Thyroid gland (tissue), 4 donors: Measurements from ENCODE around the gene CDK19. TPM values are rescaled to one million over a fixed set of nuclear protein-coding genes. Genes with fewer than 3 reads are reported as not detected.
A peak's percentile ranks its signal among the peaks of the same experiment; 100 is the strongest.

Experiments
- DNase-seq, 2 donors: peaks; one replicate each; pipeline ENCODE4 v3.0.0-alpha.2; 2019
- H3K27ac ChIP-seq, 3 donors: fragments of 200-600 bp; sonication (generic); 1 replicate in 2 of 3; 2 replicates in 1 of 3; pipeline ENCODE4 v1.5.1; 2016 to 2019; ENCODE audit warnings: mild to moderate bottlenecking in 1 of 3, moderate library complexity in 1 of 3
- H3K27me3 ChIP-seq: fragments of 200-600 bp; sonication (generic); one replicate; pipeline ENCODE4 v1.5.1; 2019
- H3K36me3 ChIP-seq, 2 donors: fragments of 200-600 bp; sonication (generic); one replicate each; pipeline ENCODE4 v1.5.1; 2016 to 2019
- H3K4me1 ChIP-seq, 2 donors: fragments of 200-600 bp; sonication (generic); one replicate each; pipeline ENCODE4 v1.5.1; 2017 to 2019
- H3K4me3 ChIP-seq, 3 donors: fragments of 200-600 bp; sonication (generic); replicated peaks in 1 of 3; 1 replicate in 2 of 3; 2 replicates in 1 of 3; pipeline ENCODE4 v1.5.1; 2016; ENCODE audit warnings: mild to moderate bottlenecking in 1 of 3
- H3K9me3 ChIP-seq: fragments of 200-600 bp; sonication (generic); one replicate; pipeline ENCODE4 v1.5.1; 2017
- CTCF ChIP-seq, 6 experiments: fragments of 200-600 bp in 3 of 6; fragments of 450-650 bp in 3 of 6; sonication (generic) in 3 of 6; IDR thresholded peaks; one replicate each; pipeline ENCODE4 v1.5.1; 2016 to 2019; ENCODE audit warnings: antibody characterized with exemption in 6 of 6, mild to moderate bottlenecking in 2 of 6, inconsistent platforms in 1 of 6, moderate library complexity in 1 of 6
- POLR2A ChIP-seq, 2 donors: fragments of 450-650 bp; IDR thresholded peaks; one replicate each; pipeline ENCODE4 v1.6.1; 2017; ENCODE audit warnings: antibody characterized with exemption in 2 of 2, mild to moderate bottlenecking in 2 of 2, moderate library complexity in 1 of 2
- WGBS, 2 donors: methylation state at CpG; one replicate each; pipeline ENCODE4 v1.1.5; 2017; 5-methylcytosine and 5-hydroxymethylcytosine counted together
- intact Hi-C: fragments of 100-400 bp; cut with DNase I; formaldehyde crosslinking; loops from one replicate; pipeline ENCODE4 v1.15.1; 2023
- total RNA-seq, 4 donors: library from RNA; depleted of rRNA; stranded (reverse); fragments of >200 nt; gene quantifications; one replicate each; pipeline ENCODE4 v1.2.3, GENCODE V29; 2016

Gene CDK19
- total RNA-seq, 4 donors from 2014 or later = 12.6 to 17.9 (median 13.3) TPM

GRCh38 chr6:110823146-110823545 lies 7.9 kb upstream of the CDK19 start:
- 40 to 44% methylated on average over 2 of the region's 2 CpGs for WGBS, 2 donors
- TF ChIP-seq POLR2A (IDR thresholded peaks at IDR 0.05) (no peak), CTCF (IDR thresholded peaks at IDR 0.05) (no peak)
- no peaks in the 10 kb centered on the region for H3K27me3 ChIP-seq
- intact Hi-C loops = no loop called here
- H3K9me3 ChIP-seq = no peaks in the 10 kb centered on the region
- no peaks in the 10 kb centered on the region for H3K36me3 ChIP-seq
- H3K4me1 ChIP-seq = no peaks in the 10 kb centered on the region
- no peak for DNase-seq
- no peak overlapping the region for H3K4me3 ChIP-seq
- H3K27ac ChIP-seq = no peak overlapping the region

- H3K36me3 ChIP-seq = no peaks in the 10 kb centered on the region
- H3K27me3 ChIP-seq = no peaks in the 10 kb centered on the region
- TF ChIP-seq POLR2A (IDR thresholded peaks at IDR 0.05) (no peak), CTCF (IDR thresholded peaks at IDR 0.05) (no peak)
- H3K27ac ChIP-seq = no peak overlapping the region
- H3K9me3 ChIP-seq = no peaks in the 10 kb centered on the region
- intact Hi-C loops = no loop called here
- DNase-seq = no peak
- H3K4me1 ChIP-seq = peaks cover 3 to 6% of the 10 kb centered on the region in 2 donors
- H3K4me3 ChIP-seq = no peak overlapping the region
These were observed 7.0 kb upstream of the CDK19 start for GRCh38 chr6:110822249-110822648.

- TF ChIP-seq POLR2A (IDR thresholded peaks at IDR 0.05) = no peak
- no peak for TF ChIP-seq CTCF (IDR thresholded peaks at IDR 0.05)
- H3K27ac ChIP-seq = no peak overlapping the region
- intact Hi-C loops = no loop called here
- no peaks in the 10 kb centered on the region for H3K27me3 ChIP-seq
- no peak overlapping the region for H3K4me3 ChIP-seq
- no peaks in the 10 kb centered on the region for H3K36me3 ChIP-seq
- WGBS, 2 donors = 77 to 83% methylated on average over 4 of the region's 4 CpGs
- DNase-seq = no peak
- H3K9me3 ChIP-seq = no peaks in the 10 kb centered on the region
- peaks cover 12% of the 10 kb centered on the region in 2 donors for H3K4me1 ChIP-seq
These were observed 1.4 kb upstream of the CDK19 start for GRCh38 chr6:110816677-110817076.

- DNase-seq = no peak
- intact Hi-C loops = loop anchor here (2.0 kb wide), 1 partner anchor 60 kb away; the partner anchor contains the start of gene AMD1
- H3K36me3 ChIP-seq = no peaks in the 10 kb centered on the region
- no peaks in the 10 kb centered on the region for H3K9me3 ChIP-seq
- TF ChIP-seq CTCF (IDR thresholded peaks at IDR 0.05) (no peak), POLR2A (IDR thresholded peaks at IDR 0.05) (peak in 1 of 2 donors; percentile 4)
- H3K27ac ChIP-seq = peak overlapping the region; percentile 92 to 98 (median 96)
- WGBS, 2 donors = 1% methylated on average over 34 to 41 of the region's 49 CpGs
- peaks cover 12% of the 10 kb centered on the region in 2 donors for H3K4me1 ChIP-seq
- peak overlapping the region; percentile 46 to 87 (median 86) for H3K4me3 ChIP-seq
- no peaks in the 10 kb centered on the region for H3K27me3 ChIP-seq
These were observed 256 bp downstream of the CDK19 start for GRCh38 chr6:110815015-110815410.

GRCh38 chr6:110814102-110815014 lies 911 bp downstream of the CDK19 start:
- Histone ChIP-seq H3K27me3 (no peaks in the 10 kb centered on the region), H3K9me3 (no peaks in the 10 kb centered on the region), H3K36me3 (no peaks in the 10 kb centered on the region), H3K27ac (peak overlapping the region; percentile 92 to 98 (median 96)), H3K4me1 (peaks cover 12% of the 10 kb centered on the region in 2 donors), H3K4me3 (peak overlapping the region; percentile 46 to 87 (median 86))
- no peak for TF ChIP-seq CTCF (IDR thresholded peaks at IDR 0.05)
- TF ChIP-seq POLR2A (IDR thresholded peaks at IDR 0.05) = no peak
- 3 to 4% methylated on average over 18 to 22 of the region's 86 CpGs for WGBS, 2 donors
- DNase-seq = peak; percentile 45 to 47
- intact Hi-C loops = loop anchor here (2.0 kb wide), 1 partner anchor 60 kb away; the partner anchor contains the start of gene AMD1
